K562 (cell line): ENCODE measurements around the gene PPP1R1C. TPM values are rescaled to one million over a fixed set of nuclear protein-coding genes. Genes with fewer than 3 reads are reported as not detected.

Experiments
- ATAC-seq: fragments of 200-7000 bp; cut with Tn5 transposase; 3 replicates; pipeline ENCODE4 v1.9.1; 2020; ENCODE audit warnings: moderate library complexity
- BruUV-seq: library from RNA; stranded (reverse); fragments of 400-500 nt; replicated peaks from 2 replicates; lab custom pipeline; 2021; lab: Mats Ljungman, UMichigan
- CTCF ChIA-PET: fragments of 300-600 bp; formaldehyde crosslinking; extraction: SDS; loops from one replicate; lab custom pipeline; 2021; ENCODE audit warnings: low intra/inter-chr PET ratio; lab: Yijun Ruan, JAX
- POLR2A ChIA-PET: fragments of 300-600, 350-650 bp; sonication (Branson Sonifier 250); formaldehyde crosslinking; extraction: SDS; loops from one replicate; lab custom pipeline; 2021; ENCODE audit warnings: antibody characterized with exemption, inconsistent platforms; lab: Yijun Ruan, JAX
- DNase-seq, 4 experiments: peaks; one replicate each; pipeline versions ENCODE4 v3.0.0 to v3.0.0-alpha.2; 2011 to 2018; ENCODE audit warnings: low spot score in 3 of 4, mixed read lengths in 3 of 4; ENCODE audit errors: extremely low read depth in 1 of 4
- FAIRE-seq: peaks from 2 replicates; lab custom pipeline; 2011; peaks lifted over from hg19 to GRCh38; lab: Jason Lieb, UNC
- H2AFZ ChIP-seq: 2 replicates; pipeline ENCODE4 v1.6.0; 2011; ENCODE audit warnings: low read depth, low read length, control low read depth, inconsistent platforms
- H3K27ac ChIP-seq: fragments of 200-600 bp; 3 replicates; pipeline ENCODE4 v1.8.0; 2011; ENCODE audit warnings: low read depth, mild to moderate bottlenecking, control low read depth, inconsistent platforms, low read length, moderate library complexity, mixed read lengths; ENCODE audit errors: extremely low read depth
- H3K27me3 ChIP-seq, 2 experiments: fragments of 300-600 bp in 1 of 2; 2 replicates in 1 of 2; 3 replicates in 1 of 2; pipeline versions ENCODE4 v1.6.0 to v1.8.0; 2011; ENCODE audit warnings: inconsistent platforms in 2 of 2, low read length in 2 of 2, mild to moderate bottlenecking in 1 of 2, mixed read lengths in 1 of 2, moderate library complexity in 1 of 2; ENCODE audit not compliant: control insufficient read depth in 2 of 2, insufficient read depth in 2 of 2
- H3K36me3 ChIP-seq: fragments of 300-600 bp; 3 replicates; pipeline ENCODE4 v1.8.0; 2011; ENCODE audit warnings: mild to moderate bottlenecking, low read length, inconsistent platforms; ENCODE audit not compliant: control insufficient read depth, insufficient read depth
- H3K4me1 ChIP-seq, 2 experiments: fragments of 200-600 bp in 1 of 2; replicated peaks in 1 of 2; 2 replicates in 1 of 2; 3 replicates in 1 of 2; pipeline versions ENCODE4 v1.5.1 to v1.8.0; 2011; ENCODE audit warnings: inconsistent platforms in 2 of 2, low read length in 2 of 2, mild to moderate bottlenecking in 1 of 2, mixed read lengths in 1 of 2, moderate library complexity in 1 of 2; ENCODE audit not compliant: control insufficient read depth in 2 of 2, insufficient read depth in 2 of 2
- H3K4me2 ChIP-seq: 2 replicates; pipeline ENCODE4 v1.6.1; 2011; ENCODE audit warnings: low read length, control low read depth, inconsistent platforms, mixed read lengths; ENCODE audit not compliant: insufficient read depth
- H3K4me3 ChIP-seq: fragments of 200-600 bp; sonication (generic), shearing (Covaris generic); 2 replicates; pipeline ENCODE4 v1.5.1; 2016; ENCODE audit warnings: control low read depth, inconsistent platforms
- H3K79me2 ChIP-seq: fragments of 200-600 bp; 3 replicates; pipeline ENCODE4 v1.8.0; 2011; ENCODE audit warnings: low read length, inconsistent platforms; ENCODE audit not compliant: control insufficient read depth, insufficient read depth
- H3K9ac ChIP-seq, 2 experiments: 2 replicates each; pipeline versions ENCODE4 v1.6.0 to v1.6.1; 2011; ENCODE audit warnings: low read depth in 2 of 2, low read length in 2 of 2, control low read depth in 1 of 2, inconsistent platforms in 1 of 2, mild to moderate bottlenecking in 1 of 2, mixed read lengths in 1 of 2; ENCODE audit not compliant: insufficient read depth in 1 of 2
- H3K9me1 ChIP-seq: one replicate; pipeline ENCODE4 v1.6.0; 2011; ENCODE audit warnings: inconsistent platforms, mild to moderate bottlenecking, low read length, moderate library complexity; ENCODE audit not compliant: control insufficient read depth, insufficient read depth
- H3K9me3 ChIP-seq: replicated peaks from 2 replicates; pipeline ENCODE4 v1.5.1; 2011; ENCODE audit warnings: low read depth, low read length, inconsistent platforms; ENCODE audit not compliant: control insufficient read depth, insufficient read depth
- H4K20me1 ChIP-seq: replicated peaks from 2 replicates; pipeline ENCODE4 v1.6.1; 2011; ENCODE audit warnings: low read length, inconsistent platforms, mixed read lengths; ENCODE audit not compliant: control insufficient read depth, insufficient read depth
- CCAR2 ChIP-seq: fragments of 200-400 bp; formaldehyde crosslinking; IDR thresholded peaks from 2 replicates; pipeline ENCODE4 v1.6.1; 2017; ENCODE audit warnings: mild to moderate bottlenecking, low read depth, low read length
- CEBPG ChIP-seq, 3 experiments: fragments of 200-800 bp in 1 of 3; sonication (Bioruptor generic) in 1 of 3; sonication (generic) in 1 of 3; formaldehyde crosslinking in 1 of 3; IDR thresholded peaks in 2 of 3; conservative IDR thresholded peaks in 1 of 3; 2 replicates each; pipeline versions ENCODE4 v1.6.1 to v1.8.0; 2016 to 2022; ENCODE audit warnings: missing compliant biosample characterization in 2 of 3, missing genetic modification characterization in 2 of 3, mild to moderate bottlenecking in 1 of 3, missing genetic modification reagents in 1 of 3
- E4F1 ChIP-seq: fragments of 250-450 bp; sonication (Bioruptor Pico); IDR thresholded peaks from 2 replicates; pipeline ENCODE4 v1.5.0; 2021; ENCODE audit warnings: mild to moderate bottlenecking, borderline replicate concordance
- FOXJ3 ChIP-seq: sonication (generic); formaldehyde crosslinking; IDR thresholded peaks from 2 replicates; pipeline ENCODE4 v1.4.0; 2020; ENCODE audit warnings: mild to moderate bottlenecking, missing genetic modification reagents
- ILF3 ChIP-seq: fragments of 450-650 bp; IDR thresholded peaks from 2 replicates; pipeline ENCODE4 v1.6.1; 2018; ENCODE audit warnings: antibody characterized with exemption, mild to moderate bottlenecking, moderate library complexity, borderline replicate concordance
- MNT ChIP-seq, 2 experiments: fragments of 450-650 bp; conservative IDR thresholded peaks; 2 replicates each; pipeline ENCODE4 v1.6.1; 2017; ENCODE audit warnings: mild to moderate bottlenecking in 2 of 2, moderate library complexity in 2 of 2
- NEUROD1 ChIP-seq: fragments of 150-350 bp; IDR thresholded peaks from 2 replicates; pipeline ENCODE4 v1.6.1; 2014; ENCODE audit warnings: borderline replicate concordance, low read length, low read depth; ENCODE audit not compliant: partially characterized antibody
- NR3C1 ChIP-seq: sonication (generic); formaldehyde crosslinking; IDR thresholded peaks from 2 replicates; pipeline ENCODE4 v1.8.1; 2022; ENCODE audit warnings: missing genetic modification reagents
- SIN3A ChIP-seq, 2 experiments: fragments of 150-350 bp in 1 of 2; IDR thresholded peaks; 2 replicates each; pipeline ENCODE4 v1.6.1; 2011 to 2016; ENCODE audit warnings: borderline replicate concordance in 2 of 2, low read depth in 2 of 2, low read length in 2 of 2, mild to moderate bottlenecking in 2 of 2, moderate library complexity in 2 of 2; ENCODE audit not compliant: control insufficient read depth in 1 of 2
- TBP ChIP-seq: optimal IDR thresholded peaks from 2 replicates; pipeline ENCODE3; 2011; ENCODE audit warnings: low read depth, low read length, improper control_type of control experiment
- ZNF445 ChIP-seq: fragments of 250-450 bp; sonication (Bioruptor Pico); IDR thresholded peaks from 2 replicates; pipeline ENCODE4 v1.4.0; 2020; ENCODE audit warnings: low read depth, mild to moderate bottlenecking, moderate library complexity
- ZNF592 ChIP-seq: fragments of 450-650 bp; IDR thresholded peaks from 2 replicates; pipeline ENCODE4 v1.6.1; 2017; ENCODE audit warnings: antibody characterized with exemption, mild to moderate bottlenecking
- ZSCAN32 ChIP-seq: fragments of 450-650 bp; formaldehyde crosslinking; IDR thresholded peaks from 2 replicates; pipeline ENCODE4 v1.4.0; 2020; ENCODE audit warnings: mild to moderate bottlenecking, moderate library complexity
- in situ Hi-C: fragments of 300-500 bp; cut with MboI; formaldehyde crosslinking; loops from 4 replicates; pipeline ENCODE4 v1.15.0; 2018; ENCODE audit warnings: inconsistent platforms, mixed read lengths
- intact Hi-C: fragments of 100-400 bp; cut with micrococcal nuclease; formaldehyde crosslinking; loops from 2 replicates; pipeline ENCODE4 v1.14.2; 2022
- polyA plus RNA-seq, 8 experiments: library from polyadenylated mRNA; depleted of rRNA in 4 of 8; stranded (reverse) in 5 of 8; unstranded in 3 of 8; fragments of >200 nt; fragmentation: Nextera tagmentation in 2 of 8; fragmentation: Illumina TruSeq in 1 of 8; extraction: Ambion mirVana in 2 of 8; extraction: Trizol in 1 of 8; gene quantifications; 2 replicates each; pipeline versions ENCODE4 v1.2.1 to v1.2.3, GENCODE V29; 2011 to 2014; ENCODE audit warnings: inconsistent platforms in 1 of 8, missing spikeins in 1 of 8
- total RNA-seq, 7 experiments: library from RNA; depleted of rRNA in 6 of 7; stranded (reverse); fragments of >200 nt in 6 of 7; fragmentation: Illumina TruSeq in 2 of 7; extraction: Trizol in 2 of 7; gene quantifications; 2 replicates each; pipeline versions ENCODE4 v1.2.1 to v1.2.3, GENCODE V29; 2011 to 2021; ENCODE audit warnings: low replicate concordance in 1 of 7

The PPP1R1C gene
- total and polyA plus RNA-seq, 9 of the 15 experiments (the other 6 are each of a cell fraction or from before 2014, with no cell fraction given), result 0.09 to 0.64 (median 0.40) TPM; not detected in 2

- no TSS peak for BruUV-seq
- H3K27me3 ChIP-seq, result no peaks in the 10 kb centered on the region
- H3K4me1 ChIP-seq, result no peaks in the 10 kb centered on the region
- no peaks in the 10 kb centered on the region for H3K9me3 ChIP-seq
- no peak for ATAC-seq
- no peaks in the 10 kb centered on the region for H3K79me2 ChIP-seq
- ChIA-PET POLR2A (no interaction called here), CTCF (interaction anchor here (0.7 kb wide), 1 partner anchor 848 kb away, joined by 3 read pairs; no protein-coding TSS in a partner anchor)
- in situ Hi-C loops (no loop called here), intact Hi-C loops (no loop called here)
- FAIRE-seq, result no peak
- no peak overlapping the region for H3K27ac ChIP-seq
- no peaks in the 10 kb centered on the region for H4K20me1 ChIP-seq
- no peaks in the 10 kb centered on the region for H3K9me1 ChIP-seq
- no peak overlapping the region for H2AFZ ChIP-seq
- no peak overlapping the region for H3K4me2 ChIP-seq
- H3K36me3 ChIP-seq, result no peaks in the 10 kb centered on the region
- no peak overlapping the region for H3K4me3 ChIP-seq
- no peak for DNase-seq
- no peak overlapping the region for H3K9ac ChIP-seq
- TF ChIP-seq ZSCAN32 (CRISPR knock-in tag) (peak; percentile 83; the same call in 1 of the 2 replicates), ZNF445 (CRISPR knock-in tag) (no peak), MNT (conservative IDR thresholded peaks at IDR 0.05) (no peak), NEUROD1 (no peak), E4F1 (no peak), TBP (no peak), CEBPG (CRISPR knock-in tag; IDR thresholded peaks at IDR 0.05) (no peak), CEBPG (tag; conservative IDR thresholded peaks at IDR 0.05 in 1 of 2, IDR thresholded peaks at IDR 0.05 in 1 of 2) (peak; percentile 29 to 94; a peak in 2 of 4 replicates), CCAR2 (no peak), SIN3A (IDR thresholded peaks at IDR 0.05; ENCODE audit: borderline replicate concordance in 2 of 2, control insufficient read depth in 1 of 2, low read depth in 2 of 2, low read length in 2 of 2) (no peak), ZNF592 (no peak), ILF3 (no peak), FOXJ3 (CRISPR knock-in tag) (no peak), NR3C1 (CRISPR knock-in tag) (no peak)
These were observed 61.9 kb downstream of the PPP1R1C start for GRCh38 chr2:182047544-182047943.
